DND-41 (cell line): Measurements from ENCODE around the gene GNGT1.

Experiments used
- ATAC-seq: fragments of 200-7000 bp; cut with Tn5 transposase; 3 replicates; pipeline ENCODE4 v1.9.1; 2021; ENCODE audit warnings: low read depth; ENCODE audit not compliant: insufficient read depth
- DNase-seq: peaks from one replicate; pipeline ENCODE4 v3.0.0-alpha.2; 2020
- H2AFZ ChIP-seq: 2 replicates; pipeline ENCODE4 v1.6.0; 2012; ENCODE audit warnings: low read depth, low read length
- H3K27ac ChIP-seq: 2 replicates; pipeline ENCODE4 v1.5.1; 2012; ENCODE audit warnings: low read length, inconsistent platforms
- H3K27me3 ChIP-seq: fragments of 200-600 bp; sonication (generic); 2 replicates; pipeline ENCODE4 v1.6.0; 2012; ENCODE audit warnings: low read length, mild to moderate bottlenecking, inconsistent platforms; ENCODE audit not compliant: insufficient read depth, poor library complexity
- H3K36me3 ChIP-seq: 2 replicates; pipeline ENCODE4 v1.5.1; 2012; ENCODE audit warnings: low read length, inconsistent platforms; ENCODE audit not compliant: insufficient read depth
- H3K4me1 ChIP-seq: 2 replicates; pipeline ENCODE4 v1.5.1; 2012; ENCODE audit warnings: mild to moderate bottlenecking, low read length; ENCODE audit not compliant: insufficient read depth
- H3K4me2 ChIP-seq: 2 replicates; pipeline ENCODE4 v1.6.0; 2012; ENCODE audit warnings: mild to moderate bottlenecking, moderate library complexity, low read length, inconsistent platforms; ENCODE audit not compliant: insufficient read depth
- H3K4me3 ChIP-seq, 2 experiments: fragments of 200-600 bp in 1 of 2; shearing (Covaris generic) in 1 of 2; 2 replicates each; pipeline ENCODE4 v1.5.1; 2012 to 2016; ENCODE audit warnings: inconsistent platforms in 2 of 2, low read length in 2 of 2, mild to moderate bottlenecking in 2 of 2, low read depth in 1 of 2, moderate library complexity in 1 of 2
- H3K79me2 ChIP-seq: 2 replicates; pipeline ENCODE4 v1.6.0; 2012; ENCODE audit warnings: low read length, inconsistent platforms; ENCODE audit not compliant: insufficient read depth
- H3K9ac ChIP-seq: 2 replicates; pipeline ENCODE4 v1.6.0; 2012; ENCODE audit warnings: low read depth, mild to moderate bottlenecking, inconsistent platforms, low read length, moderate library complexity
- H3K9me3 ChIP-seq: 2 replicates; pipeline ENCODE4 v1.5.1; 2012; ENCODE audit warnings: low read length, moderate library complexity, mild to moderate bottlenecking, inconsistent platforms; ENCODE audit not compliant: insufficient read depth, severe bottlenecking
- H4K20me1 ChIP-seq: 2 replicates; pipeline ENCODE4 v1.6.0; 2012; ENCODE audit warnings: low read length; ENCODE audit not compliant: insufficient read depth
- CTCF ChIP-seq: IDR thresholded peaks from 2 replicates; pipeline ENCODE4 v1.5.1; 2012; ENCODE audit warnings: borderline replicate concordance, low read length, moderate library complexity, mild to moderate bottlenecking; ENCODE audit not compliant: poor library complexity, severe bottlenecking; ENCODE audit errors: extremely low read depth
- EZH2 ChIP-seq: IDR thresholded peaks from 3 replicates; pipeline ENCODE4 v1.6.1; 2012; ENCODE audit warnings: borderline replicate concordance, low read depth, mild to moderate bottlenecking, moderate library complexity, low read length, inconsistent platforms; ENCODE audit not compliant: severe bottlenecking

The GNGT1 gene

GRCh38 chr7:93890464-93891068 lies 15.8 kb upstream of the GNGT1 start, which contains the start of gene TFPI2:
TFPI2 (minus strand) TSS chr7:93890753; CDS start chr7:93890678, 75 bp downstream.
- H3K4me2 ChIP-seq = no peak within 1 kb of the TSS
- H3K27ac ChIP-seq = no peak within 1 kb of the TSS
- H3K79me2 ChIP-seq = no peaks in the 10 kb centered on the region
- no peak within 1 kb of the TSS for H3K9ac ChIP-seq
- no peak within 1 kb of the TSS for H3K4me3 ChIP-seq
- H2AFZ ChIP-seq = no peak within 1 kb of the TSS
- no peak for TF ChIP-seq CTCF
- no peak for TF ChIP-seq EZH2
- DNase-seq (no peak), ATAC-seq (no peak)
- H3K4me1 ChIP-seq = no peaks in the 10 kb centered on the region
- H3K9me3 ChIP-seq = no peaks in the 10 kb centered on the region
- H3K36me3 ChIP-seq = no peaks in the 10 kb centered on the region
- no peaks in the 10 kb centered on the region for H4K20me1 ChIP-seq
- no peaks in the 10 kb centered on the region for H3K27me3 ChIP-seq

GRCh38 chr7:93894426-93894825 lies 11.9 kb upstream of the GNGT1 start:
- ATAC-seq (no peak), DNase-seq (no peak)
- Histone ChIP-seq H2AFZ (no peak overlapping the region), H3K4me2 (no peak overlapping the region), H3K79me2 (no peaks in the 10 kb centered on the region), H4K20me1 (no peaks in the 10 kb centered on the region), H3K9me3 (no peaks in the 10 kb centered on the region), H3K4me3 (no peak overlapping the region), H3K27ac (no peak overlapping the region), H3K4me1 (no peaks in the 10 kb centered on the region), H3K9ac (no peak overlapping the region), H3K36me3 (no peaks in the 10 kb centered on the region), H3K27me3 (peaks cover 4% of the 10 kb centered on the region)
- TF ChIP-seq CTCF (no peak), EZH2 (no peak)

GRCh38 chr7:93894966-93895640 lies 11.3 kb upstream of the GNGT1 start:
- TF ChIP-seq CTCF (no peak), EZH2 (no peak)
- DNase-seq (no peak), ATAC-seq (no peak)
- H3K27ac ChIP-seq = no peak overlapping the region
- H4K20me1 ChIP-seq = no peaks in the 10 kb centered on the region
- no peak overlapping the region for H2AFZ ChIP-seq
- no peak overlapping the region for H3K4me3 ChIP-seq
- no peak overlapping the region for H3K4me2 ChIP-seq
- no peaks in the 10 kb centered on the region for H3K4me1 ChIP-seq
- H3K27me3 ChIP-seq = peaks cover 4% of the 10 kb centered on the region
- no peaks in the 10 kb centered on the region for H3K36me3 ChIP-seq
- no peak overlapping the region for H3K9ac ChIP-seq
- H3K9me3 ChIP-seq = no peaks in the 10 kb centered on the region
- no peaks in the 10 kb centered on the region for H3K79me2 ChIP-seq
